ENCODE results near the gene PHAF1.

GRCh38 chr16:67161595-67162058 is 51.9 kb downstream of the PHAF1 start:
- no peak for TF ChIP-seq CTCF (IDR thresholded peaks at IDR 0.05)
- no peak for TF ChIP-seq ZFX (IDR thresholded peaks at IDR 0.05; ENCODE audit: borderline replicate concordance)
